Jurkat, Clone E6-1 (cell line): ENCODE measurements around the gene TRPV4.
"Not testable (repeated sequence)": the region's sequence is repeated elsewhere in the genome, so short reads cannot be mapped to it uniquely, and the experiment has no call there.

Experiments
- DNase-seq: peaks from one replicate; pipeline ENCODE4 v3.0.0-alpha.2; 2011; ENCODE audit warnings: low read depth, low spot score
- H3K4me3 ChIP-seq: 2 replicates; pipeline ENCODE4 v1.5.1; 2011; ENCODE audit warnings: mild to moderate bottlenecking, low read length, control low read depth, moderate library complexity

Gene TRPV4

DNA sequence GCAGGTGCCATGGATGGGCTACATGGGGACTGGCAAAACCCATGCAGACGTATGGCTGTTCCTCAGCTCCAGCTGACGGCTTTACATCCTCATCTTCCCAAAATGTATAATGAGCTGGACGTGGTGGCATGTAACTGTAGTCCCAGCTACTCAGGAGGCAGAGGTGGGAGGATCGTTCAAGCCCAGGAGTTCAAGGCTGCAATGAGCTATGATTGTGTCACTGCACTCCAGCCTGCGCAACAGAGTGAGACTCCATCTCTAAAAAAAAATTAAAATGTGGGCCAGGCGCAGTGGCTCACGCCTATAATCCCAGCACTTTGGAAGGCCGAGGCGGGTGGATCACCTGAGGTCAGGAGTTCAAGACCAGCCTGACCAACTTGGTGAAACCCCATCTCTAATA, 29.3 kb upstream of the TRPV4 start:
- H3K4me3 ChIP-seq, DNase-seq: not testable (repeated sequence)

GRCh38 chr12:109861689-109862314, 28.6 kb upstream of the TRPV4 start:
- DNase-seq: no peak

GRCh38 chr12:109860977-109861376, 27.8 kb upstream of the TRPV4 start:
- no peak overlapping the region for H3K4me3 ChIP-seq
- no peak for DNase-seq

More at GRCh38 chr12:109861689-109862314, 28.6 kb upstream of the TRPV4 start:
- no peak overlapping the region for H3K4me3 ChIP-seq

DNA sequence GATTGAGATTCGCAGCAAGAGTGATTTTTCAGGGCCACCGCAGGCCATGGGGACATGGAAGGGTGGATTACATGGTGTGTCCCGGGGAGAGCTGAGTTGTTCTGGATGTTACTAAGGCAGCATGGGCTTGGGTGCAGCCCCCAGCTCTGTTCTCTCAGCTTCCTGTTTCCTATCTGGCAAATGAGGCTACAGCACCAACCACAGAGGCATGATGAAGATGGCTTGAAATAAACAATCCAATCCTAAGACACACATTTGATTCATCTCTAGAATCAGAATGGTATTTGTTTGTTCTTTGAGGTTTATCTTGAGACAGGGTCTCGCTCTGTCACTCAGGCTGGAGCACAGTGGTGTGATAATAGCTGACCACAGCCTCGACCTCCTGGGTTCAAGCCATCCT, 25.6 kb upstream of the TRPV4 start:
- H3K4me3 ChIP-seq: no peak overlapping the region
- DNase-seq: no peak

- DNase-seq: no peak
- no peak overlapping the region for H3K4me3 ChIP-seq
Observed at GRCh38 chr12:109857715-109858114, 24.5 kb upstream of the TRPV4 start.

DNA sequence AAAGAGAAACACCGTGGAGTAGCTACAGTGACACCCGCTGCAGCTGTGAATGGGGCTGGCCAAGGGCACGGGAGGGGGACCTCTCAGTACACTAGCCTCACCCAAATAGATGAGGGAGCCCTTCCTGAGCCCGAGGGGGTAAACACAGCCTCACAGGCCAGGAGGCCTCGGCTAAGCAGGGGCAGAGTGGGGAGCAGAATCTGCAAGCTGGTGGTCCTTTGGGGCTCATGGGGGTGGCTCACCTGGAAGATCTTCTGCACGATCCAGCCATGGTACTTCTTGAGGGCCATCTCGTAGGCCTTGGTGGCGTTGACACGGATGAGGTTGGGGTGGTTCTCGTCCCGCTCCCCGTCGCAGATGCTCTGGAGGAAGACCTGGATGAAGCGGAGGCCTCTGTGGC, 22.2 kb upstream of the TRPV4 start:
- H3K4me3 ChIP-seq: no peak overlapping the region
- DNase-seq: no peak

DNA sequence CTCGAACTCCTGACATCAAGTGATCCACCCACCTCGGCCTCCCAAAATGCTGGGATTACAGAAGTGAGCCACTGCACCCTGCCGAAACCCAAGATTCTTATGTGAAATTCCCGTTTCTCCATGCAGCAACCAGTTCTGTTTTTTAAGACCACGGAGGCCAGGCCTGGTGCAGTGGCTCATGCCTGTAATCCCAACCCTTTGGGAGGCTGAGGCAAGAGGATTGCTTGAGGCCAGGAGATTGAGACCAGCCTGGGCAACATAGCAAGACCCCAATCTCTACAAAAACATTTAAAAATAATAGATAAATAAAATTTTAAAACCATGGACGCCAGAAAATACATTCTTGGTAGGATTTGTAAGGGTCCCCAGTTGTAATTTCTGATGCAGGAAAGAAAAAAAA, 17.3 kb upstream of the TRPV4 start:
- DNase-seq, H3K4me3 ChIP-seq: not testable (repeated sequence)

DNA sequence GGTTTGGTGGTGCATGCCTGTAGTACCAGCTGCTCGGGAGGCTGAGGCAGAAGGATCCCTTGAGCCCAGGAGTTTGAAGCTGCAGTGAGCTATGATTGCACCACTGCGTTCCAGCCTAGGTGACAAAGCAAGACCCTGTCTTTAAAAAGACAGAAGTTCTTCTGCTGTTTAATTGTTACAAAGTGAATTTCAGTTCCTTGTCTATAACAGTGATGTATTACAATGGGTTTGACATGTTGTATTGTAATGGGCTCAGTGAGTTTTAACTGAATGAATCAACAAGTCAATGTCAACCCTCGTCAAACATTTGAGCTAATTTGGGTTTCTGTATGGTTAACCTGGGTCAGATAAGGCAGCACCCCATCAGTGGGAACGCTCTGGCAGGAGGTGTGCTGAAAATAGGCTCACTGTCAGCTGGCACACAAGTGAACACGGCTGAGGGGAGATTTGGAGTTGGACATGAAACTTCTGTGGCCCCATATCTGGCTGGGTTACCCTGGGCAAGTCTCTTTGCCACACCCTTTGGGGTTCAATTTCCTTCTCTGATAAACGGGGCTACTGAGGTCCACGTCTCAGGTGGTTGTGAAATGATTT, 14.0 kb upstream of the TRPV4 start:
- H3K4me3 ChIP-seq: no peak overlapping the region
- DNase-seq: no peak

GRCh38 chr12:109845824-109846205, 12.6 kb upstream of the TRPV4 start:
- peak overlapping the region; percentile 48 for H3K4me3 ChIP-seq
- no peak for DNase-seq

- H3K4me3 ChIP-seq: peak overlapping the region; percentile 48
- peak; percentile 57 for DNase-seq
Observed at GRCh38 chr12:109844983-109845823, 12.0 kb upstream of the TRPV4 start.

- no peak overlapping the region for H3K4me3 ChIP-seq
- no peak for DNase-seq
Observed at GRCh38 chr12:109844091-109844490, 10.9 kb upstream of the TRPV4 start.

GRCh38 chr12:109842021-109842420, 8.8 kb upstream of the TRPV4 start:
- no peak overlapping the region for H3K4me3 ChIP-seq
- no peak for DNase-seq

GRCh38 chr12:109841356-109841755, 8.2 kb upstream of the TRPV4 start:
- no peak for DNase-seq
- H3K4me3 ChIP-seq: no peak overlapping the region

GRCh38 chr12:109840305-109841074, 7.3 kb upstream of the TRPV4 start:
- no peak overlapping the region for H3K4me3 ChIP-seq

DNA sequence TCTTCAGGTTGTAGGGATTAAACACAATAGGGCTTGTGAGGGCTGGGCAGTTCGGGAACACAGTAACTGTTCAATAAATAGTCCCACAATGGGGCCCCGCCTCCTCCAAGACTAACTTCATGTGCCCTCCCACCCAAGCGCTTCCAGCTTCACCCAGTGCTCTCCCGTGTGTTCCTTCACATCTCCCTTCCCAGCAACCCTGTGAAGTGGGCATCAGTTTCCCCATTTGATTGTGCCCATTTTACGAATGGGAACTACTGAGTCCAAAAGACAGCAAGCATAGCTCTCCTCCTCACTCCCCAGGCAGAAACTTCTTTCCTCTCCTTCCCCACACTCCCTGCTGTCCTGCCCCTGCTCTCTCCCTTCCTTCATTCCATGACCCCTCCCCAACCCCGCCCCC, 6.2 kb upstream of the TRPV4 start:
- DNase-seq: no peak
- H3K4me3 ChIP-seq: no peak overlapping the region

More at GRCh38 chr12:109840305-109841074, 7.3 kb upstream of the TRPV4 start:
- DNase-seq: no peak

DNA sequence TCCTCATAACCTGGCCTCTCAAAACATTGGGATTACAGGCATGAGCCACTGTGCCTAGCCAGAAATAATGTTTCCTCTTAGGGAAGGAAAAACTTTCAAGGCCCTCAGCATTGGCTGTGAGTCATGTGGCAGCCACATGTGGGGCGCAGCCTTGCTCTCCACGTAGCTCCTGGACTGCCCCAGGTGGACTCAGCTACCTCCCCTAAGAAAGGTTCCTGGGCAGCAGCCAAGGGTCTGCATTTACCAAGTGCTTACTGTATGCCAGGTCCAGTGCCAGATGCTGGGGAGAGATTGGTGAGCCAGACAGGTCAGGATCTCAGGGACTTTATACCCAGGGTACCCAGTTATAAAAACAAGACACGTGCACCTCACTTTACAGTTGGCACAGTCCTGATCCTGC, 3.7 kb upstream of the TRPV4 start:
- DNase-seq: no peak
- H3K4me3 ChIP-seq: no peak overlapping the region

- H3K4me3 ChIP-seq: no peak overlapping the region
- no peak for DNase-seq
Observed at GRCh38 chr12:109835827-109836226, 2.6 kb upstream of the TRPV4 start.

DNA sequence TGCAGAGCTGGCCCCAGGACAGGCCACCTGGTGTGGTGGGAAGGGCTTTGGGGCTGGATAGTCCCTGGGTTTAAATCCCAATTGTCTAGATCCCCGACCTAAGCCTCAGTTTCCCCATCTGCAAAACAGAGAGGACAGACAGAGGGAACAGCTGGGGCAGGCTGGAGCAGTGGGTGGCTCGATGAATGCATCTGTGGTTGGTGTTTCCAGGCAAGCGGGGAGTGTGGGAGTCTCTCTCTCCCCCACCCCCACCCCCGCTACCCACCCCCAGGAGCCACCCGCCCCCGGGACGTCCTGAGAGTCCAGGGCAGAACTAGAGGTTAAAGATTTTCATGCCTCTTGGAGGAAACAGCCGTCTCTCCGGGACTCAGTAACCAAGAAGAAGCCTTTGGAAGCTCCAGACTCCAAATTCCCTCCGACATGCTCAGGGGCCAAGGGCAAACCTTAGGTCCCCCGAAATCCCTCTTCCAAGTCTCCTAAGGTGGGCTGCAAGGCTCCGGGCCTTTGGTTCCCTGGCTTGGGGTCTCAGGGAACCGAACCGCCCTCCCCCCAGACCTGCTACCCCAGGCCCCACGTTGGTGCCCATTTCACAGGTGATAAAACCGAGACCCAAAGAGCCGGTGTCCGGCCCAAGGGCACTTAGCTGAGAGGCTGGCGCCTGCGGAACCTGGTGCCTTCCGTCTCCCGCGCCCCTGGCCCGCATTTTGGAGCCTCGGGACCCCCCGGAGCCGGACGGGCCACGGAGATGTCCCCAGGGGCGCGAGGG, 474 bp downstream of the TRPV4 start:
- no peak for DNase-seq
- no peak overlapping the region for H3K4me3 ChIP-seq

DNA sequence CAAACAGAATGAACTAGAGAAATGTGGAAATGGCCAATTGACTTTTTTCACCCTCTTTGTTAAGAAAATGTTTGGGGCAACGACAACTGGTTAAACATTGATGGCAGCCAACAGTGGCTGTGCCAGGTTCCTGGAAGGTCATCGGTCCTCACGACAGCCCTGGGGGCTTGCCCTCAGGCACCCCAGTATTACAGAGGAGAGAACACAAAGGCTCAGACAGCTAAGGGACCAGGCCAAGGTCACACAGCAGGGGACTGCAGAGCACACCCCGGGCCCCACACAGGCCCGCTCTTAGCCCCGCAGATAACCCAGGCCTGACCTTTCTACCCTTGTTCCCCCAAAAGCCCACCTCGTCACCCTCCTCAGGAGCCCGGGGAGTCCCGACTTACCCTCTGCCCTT, 1.3 kb downstream of the TRPV4 start:
- no peak overlapping the region for H3K4me3 ChIP-seq
- no peak for DNase-seq
